CD4-positive, CD25-positive, alpha-beta regulatory T cell (primary cell): ENCODE data around the gene GMDS. TPM values are rescaled to one million over a fixed set of nuclear protein-coding genes. Genes with fewer than 3 reads are reported as not detected.

Source experiments
- ATAC-seq, 2 donors: fragments of 150-1000 bp; cut with Tn5 transposase; one replicate each; pipeline ENCODE4 v1.10.0; 2021; ENCODE audit warnings: low read depth in 2 of 2, moderate number of reproducible peaks in 2 of 2, moderate library complexity in 1 of 2
- DNase-seq, 3 donors: peaks; one replicate each; pipeline versions ENCODE4 v3.0.0 to v3.0.0-alpha.2; 2012 to 2022; ENCODE audit warnings: mixed read lengths in 1 of 3
- H3K27ac ChIP-seq: one replicate; pipeline ENCODE4 v1.7.0; 2013; ENCODE audit warnings: mild to moderate bottlenecking, low read length; ENCODE audit not compliant: insufficient read depth, poor library complexity, severe bottlenecking
- H3K27me3 ChIP-seq: one replicate; pipeline ENCODE4 v1.7.0; 2013; ENCODE audit warnings: low read length; ENCODE audit not compliant: control insufficient read depth, insufficient read depth
- H3K36me3 ChIP-seq: one replicate; pipeline ENCODE4 v1.7.0; 2013; ENCODE audit warnings: mild to moderate bottlenecking, low read length, moderate library complexity; ENCODE audit not compliant: control insufficient read depth, insufficient read depth
- H3K4me1 ChIP-seq: 2 replicates; pipeline ENCODE4 v1.7.0; 2013; ENCODE audit warnings: mild to moderate bottlenecking, low read length; ENCODE audit not compliant: insufficient read depth, control insufficient read depth, poor library complexity, severe bottlenecking
- H3K4me3 ChIP-seq: one replicate; pipeline ENCODE4 v1.7.0; 2013; ENCODE audit warnings: low read depth, mild to moderate bottlenecking, low read length, moderate library complexity
- H3K9me3 ChIP-seq, 2 experiments: 1 replicate in 1 of 2; 2 replicates in 1 of 2; pipeline ENCODE4 v1.7.0; 2013; ENCODE audit warnings: low read length in 2 of 2, mild to moderate bottlenecking in 1 of 2, moderate library complexity in 1 of 2; ENCODE audit not compliant: control insufficient read depth in 2 of 2
- H3K27ac Mint-ChIP-seq, 3 donors: one replicate each; pipeline ENCODE4 v1.8.0; 2020 to 2022; ENCODE audit warnings: mild to moderate bottlenecking in 3 of 3, mixed read lengths in 3 of 3, moderate library complexity in 2 of 3
- H3K27me3 Mint-ChIP-seq: one replicate; pipeline ENCODE4 v1.8.0; 2022; ENCODE audit warnings: mild to moderate bottlenecking, mixed read lengths
- H3K36me3 Mint-ChIP-seq: one replicate; pipeline ENCODE4 v1.8.0; 2020; ENCODE audit warnings: mixed read lengths
- H3K4me1 Mint-ChIP-seq, 4 donors: one replicate each; pipeline ENCODE4 v1.8.0; 2020 to 2022; ENCODE audit warnings: mixed read lengths in 4 of 4, mild to moderate bottlenecking in 1 of 4
- H3K4me3 Mint-ChIP-seq, 4 donors: one replicate each; pipeline ENCODE4 v1.8.0; 2020 to 2022; ENCODE audit warnings: mild to moderate bottlenecking in 4 of 4, mixed read lengths in 4 of 4, moderate library complexity in 3 of 4
- H3K9me3 Mint-ChIP-seq, 7 donors: one replicate each; pipeline ENCODE4 v1.8.0; 2020 to 2022; ENCODE audit warnings: mixed read lengths in 7 of 7, mild to moderate bottlenecking in 3 of 7, moderate library complexity in 2 of 7
- polyA plus RNA-seq, 4 donors: library from polyadenylated mRNA; unstranded; fragments of 300-500 nt; fragmentation: Illumina TruSeq; gene quantifications; one replicate each; pipeline ENCODE4 v1.2.3, GENCODE V29; 2021
- total RNA-seq: library from RNA; stranded (reverse); gene quantifications from one replicate; pipeline ENCODE4 v1.2.3, GENCODE V29; 2022

GMDS gene
- total and polyA plus RNA-seq, 5 donors from 2014 or later, result 17.5 to 23.9 (median 20.2) TPM

GRCh38 chr6:2216794-2217383 is 28.5 kb downstream of the GMDS start:
- Mint-ChIP-seq H3K4me1 (peaks cover 4 to 26% (median 20%) of the 10 kb centered on the region in 4 donors), H3K36me3 (peaks cover 6% of the 10 kb centered on the region), H3K27ac (peak overlapping the region in 1 of 3 donors; percentile 31), H3K27me3 (no peaks in the 10 kb centered on the region), H3K9me3 (peaks cover 0 to 2% (median 0%) of the 10 kb centered on the region in 7 donors), H3K4me3 (no peak overlapping the region)
- H3K36me3 ChIP-seq, result no peaks in the 10 kb centered on the region
- no peak for ATAC-seq
- no peaks in the 10 kb centered on the region for H3K9me3 ChIP-seq
- H3K27ac ChIP-seq, result no peak overlapping the region
- DNase-seq, result no peak
- H3K27me3 ChIP-seq, result no peaks in the 10 kb centered on the region
- no peak overlapping the region for H3K4me3 ChIP-seq
- H3K4me1 ChIP-seq, result no peaks in the 10 kb centered on the region

DNA sequence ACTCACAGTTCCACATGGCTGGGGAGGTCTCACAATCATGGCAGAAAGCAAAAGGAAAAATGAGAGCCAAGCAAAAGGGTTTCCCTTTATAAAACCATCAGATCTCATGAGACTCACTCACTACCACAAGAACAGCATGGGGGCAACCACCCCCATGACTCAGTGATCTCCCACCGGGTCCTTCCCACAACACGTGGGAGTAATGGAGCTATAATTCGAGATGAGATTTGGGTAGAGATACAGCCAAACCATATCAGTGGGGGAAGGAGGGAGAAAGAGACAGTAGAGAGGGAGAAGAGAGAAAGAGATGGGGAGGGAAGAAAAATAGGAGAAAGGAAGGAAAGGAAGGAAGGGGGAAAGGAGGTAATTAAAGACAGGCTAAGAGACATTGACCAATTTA is 30.1 kb downstream of the GMDS start:
- Histone ChIP-seq H3K4me3 (no peak overlapping the region), H3K27ac (no peak overlapping the region), H3K27me3 (no peaks in the 10 kb centered on the region), H3K9me3 (no peaks in the 10 kb centered on the region), H3K36me3 (no peaks in the 10 kb centered on the region), H3K4me1 (no peaks in the 10 kb centered on the region)
- Mint-ChIP-seq H3K36me3 (peaks cover 6% of the 10 kb centered on the region), H3K27ac (no peak overlapping the region), H3K9me3 (peaks cover 0 to 3% (median 0%) of the 10 kb centered on the region in 7 donors), H3K27me3 (no peaks in the 10 kb centered on the region), H3K4me1 (peaks cover 0 to 15% (median 13%) of the 10 kb centered on the region in 4 donors), H3K4me3 (no peak overlapping the region)
- DNase-seq (no peak), ATAC-seq (no peak)

- Mint-ChIP-seq H3K36me3 (peaks cover 6% of the 10 kb centered on the region), H3K4me1 (peaks cover 0 to 17% (median 11%) of the 10 kb centered on the region in 4 donors), H3K4me3 (no peak overlapping the region), H3K27ac (no peak overlapping the region), H3K9me3 (peaks cover 0 to 3% (median 0%) of the 10 kb centered on the region in 7 donors), H3K27me3 (no peaks in the 10 kb centered on the region)
- Histone ChIP-seq H3K4me1 (no peaks in the 10 kb centered on the region), H3K27ac (no peak overlapping the region), H3K36me3 (no peaks in the 10 kb centered on the region), H3K27me3 (no peaks in the 10 kb centered on the region), H3K9me3 (no peaks in the 10 kb centered on the region), H3K4me3 (no peak overlapping the region)
- DNase-seq, result no peak
- no peak for ATAC-seq
Observed at GRCh38 chr6:2213086-2213485, 32.3 kb downstream of the GMDS start.

- Mint-ChIP-seq H3K4me3 (no peak overlapping the region), H3K27me3 (no peaks in the 10 kb centered on the region), H3K36me3 (peaks cover 6% of the 10 kb centered on the region), H3K27ac (peak overlapping the region in 1 of 3 donors; percentile 39), H3K9me3 (peaks cover 0 to 1% (median 0%) of the 10 kb centered on the region in 7 donors), H3K4me1 (peaks cover 0 to 10% (median 6%) of the 10 kb centered on the region in 4 donors)
- Histone ChIP-seq H3K9me3 (no peaks in the 10 kb centered on the region), H3K4me1 (no peaks in the 10 kb centered on the region), H3K27me3 (no peaks in the 10 kb centered on the region), H3K4me3 (no peak overlapping the region), H3K27ac (no peak overlapping the region), H3K36me3 (no peaks in the 10 kb centered on the region)
- peak in 1 of 2 donors; percentile 63 for ATAC-seq
- peak in 1 of 3 donors; percentile 62 for DNase-seq
Observed at GRCh38 chr6:2209226-2209809, 36.1 kb downstream of the GMDS start.

GRCh38 chr6:2208468-2208867 is 36.9 kb downstream of the GMDS start:
- DNase-seq (no peak), ATAC-seq (no peak)
- H3K9me3 ChIP-seq, result no peaks in the 10 kb centered on the region
- H3K36me3 ChIP-seq, result no peaks in the 10 kb centered on the region
- peaks cover 0 to 4% (median 2%) of the 10 kb centered on the region in 4 donors for H3K4me1 Mint-ChIP-seq
- H3K4me1 ChIP-seq, result no peaks in the 10 kb centered on the region
- H3K36me3 Mint-ChIP-seq, result peaks cover 2% of the 10 kb centered on the region
- H3K27ac Mint-ChIP-seq, result no peak overlapping the region
- H3K27me3 Mint-ChIP-seq, result no peaks in the 10 kb centered on the region
- no peak overlapping the region for H3K4me3 Mint-ChIP-seq
- no peaks in the 10 kb centered on the region for H3K27me3 ChIP-seq
- peaks cover 0 to 1% (median 0%) of the 10 kb centered on the region in 7 donors for H3K9me3 Mint-ChIP-seq
- no peak overlapping the region for H3K27ac ChIP-seq
- H3K4me3 ChIP-seq, result no peak overlapping the region

DNA sequence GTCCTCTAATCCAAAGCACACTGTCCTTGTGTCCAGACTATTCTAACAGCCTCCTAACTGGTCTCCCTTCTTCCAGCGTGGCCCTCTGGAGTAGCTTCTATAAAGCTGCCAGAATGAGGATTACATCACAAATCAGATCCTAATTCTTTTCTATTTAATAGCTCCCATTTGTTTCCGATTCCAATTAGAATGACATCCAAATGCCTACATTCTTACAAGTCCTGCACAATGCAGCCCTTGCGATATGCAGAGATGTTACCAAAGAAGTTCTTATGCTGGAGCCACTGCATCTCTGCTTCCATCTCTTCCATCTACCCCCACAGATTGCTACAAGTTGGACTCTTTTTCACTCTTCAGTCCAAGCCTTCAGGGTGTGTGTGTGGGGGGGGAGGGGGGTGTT is 40.0 kb downstream of the GMDS start:
- peaks cover 0 to 2% (median 0%) of the 10 kb centered on the region in 4 donors for H3K4me1 Mint-ChIP-seq
- no peak overlapping the region for H3K27ac ChIP-seq
- no peaks in the 10 kb centered on the region for H3K36me3 Mint-ChIP-seq
- H3K27me3 Mint-ChIP-seq, result no peaks in the 10 kb centered on the region
- no peak overlapping the region for H3K4me3 Mint-ChIP-seq
- no peak overlapping the region for H3K27ac Mint-ChIP-seq
- H3K27me3 ChIP-seq, result no peaks in the 10 kb centered on the region
- H3K4me1 ChIP-seq, result no peaks in the 10 kb centered on the region
- no peaks in the 10 kb centered on the region for H3K9me3 ChIP-seq
- H3K36me3 ChIP-seq, result no peaks in the 10 kb centered on the region
- DNase-seq, result no peak
- H3K9me3 Mint-ChIP-seq, result no peaks in the 10 kb centered on the region
- no peak for ATAC-seq
- no peak overlapping the region for H3K4me3 ChIP-seq

DNA sequence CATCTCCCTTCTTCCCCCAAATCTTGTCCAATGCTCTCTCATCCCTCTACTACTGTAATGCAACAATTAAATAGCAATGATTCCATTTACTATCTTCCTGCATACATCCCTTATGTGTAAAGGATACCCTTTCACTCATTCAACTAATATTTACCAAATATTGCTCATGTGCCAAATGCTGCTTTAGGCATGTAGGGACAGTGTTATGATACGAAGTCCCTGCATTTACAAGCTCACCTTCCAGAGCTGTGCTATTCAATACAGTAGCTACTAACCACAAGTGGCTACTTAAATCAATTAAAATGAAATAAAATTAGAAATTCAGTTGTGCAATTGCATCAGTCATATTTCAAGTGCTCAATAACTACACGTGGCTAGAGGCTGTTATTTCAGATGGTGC is 41.1 kb downstream of the GMDS start:
- no peak overlapping the region for H3K27ac Mint-ChIP-seq
- no peak overlapping the region for H3K4me3 Mint-ChIP-seq
- Histone ChIP-seq H3K27ac (no peak overlapping the region), H3K36me3 (no peaks in the 10 kb centered on the region), H3K4me3 (no peak overlapping the region), H3K27me3 (no peaks in the 10 kb centered on the region), H3K4me1 (no peaks in the 10 kb centered on the region), H3K9me3 (no peaks in the 10 kb centered on the region)
- H3K27me3 Mint-ChIP-seq, result no peaks in the 10 kb centered on the region
- ATAC-seq, result no peak
- no peak for DNase-seq
- H3K36me3 Mint-ChIP-seq, result no peaks in the 10 kb centered on the region
- no peaks in the 10 kb centered on the region for H3K4me1 Mint-ChIP-seq
- no peaks in the 10 kb centered on the region for H3K9me3 Mint-ChIP-seq

- no peaks in the 10 kb centered on the region for H3K4me1 ChIP-seq
- H3K9me3 Mint-ChIP-seq, result no peaks in the 10 kb centered on the region
Observed at GRCh38 chr6:2203264-2203663, 42.1 kb downstream of the GMDS start.

More at GRCh38 chr6:2203264-2203663, 42.1 kb downstream of the GMDS start:
- Histone ChIP-seq H3K4me3 (no peak overlapping the region), H3K27me3 (no peaks in the 10 kb centered on the region), H3K27ac (no peak overlapping the region), H3K9me3 (no peaks in the 10 kb centered on the region), H3K36me3 (no peaks in the 10 kb centered on the region)
- no peak for ATAC-seq
- Mint-ChIP-seq H3K27ac (no peak overlapping the region), H3K36me3 (no peaks in the 10 kb centered on the region), H3K27me3 (no peaks in the 10 kb centered on the region), H3K4me3 (no peak overlapping the region), H3K4me1 (no peaks in the 10 kb centered on the region)
- no peak for DNase-seq
